GM23338 (cell line): ENCODE data around the gene GTSE1. TPM values are rescaled to one million over a fixed set of nuclear protein-coding genes. Genes with fewer than 3 reads are reported as not detected.

Experiments
- ATAC-seq: fragments of 200-7000 bp; cut with Tn5 transposase; 3 replicates; pipeline ENCODE4 v1.9.1; 2020
- DNase-seq: peaks from one replicate; pipeline ENCODE4 v3.0.0-alpha.2; 2015; ENCODE audit warnings: low spot score
- H2AFZ ChIP-seq: fragments of 200-600 bp; sonication (generic); 2 replicates; pipeline ENCODE4 v1.8.0; 2016; ENCODE audit warnings: antibody characterized with exemption, mild to moderate bottlenecking, moderate library complexity
- H3F3A ChIP-seq: fragments of 200-600 bp; sonication (generic); replicated peaks from 2 replicates; pipeline ENCODE4 v1.8.0; 2017; ENCODE audit warnings: antibody characterized with exemption, mixed run types, low read depth
- H3K27ac ChIP-seq: fragments of 200-600 bp; sonication (generic); 2 replicates; pipeline ENCODE4 v1.6.1; 2016; ENCODE audit warnings: low read depth
- H3K27me3 ChIP-seq: fragments of 200-600 bp; sonication (generic); 2 replicates; pipeline ENCODE4 v1.8.0; 2016; ENCODE audit warnings: mild to moderate bottlenecking, mixed run types, moderate library complexity; ENCODE audit not compliant: insufficient read depth
- H3K36me3 ChIP-seq: fragments of 200-600 bp; sonication (generic); 2 replicates; pipeline ENCODE4 v1.8.0; 2016; ENCODE audit warnings: mild to moderate bottlenecking; ENCODE audit not compliant: insufficient read depth
- H3K4me1 ChIP-seq: fragments of 200-600 bp; sonication (generic); 2 replicates; pipeline ENCODE4 v1.8.0; 2016; ENCODE audit warnings: mild to moderate bottlenecking, moderate library complexity; ENCODE audit not compliant: insufficient read depth
- H3K4me2 ChIP-seq: fragments of 200-600 bp; sonication (generic); 2 replicates; pipeline ENCODE4 v1.7.1; 2017; ENCODE audit warnings: mixed run types
- H3K4me3 ChIP-seq: fragments of 200-600 bp; sonication (generic); 2 replicates; pipeline ENCODE4 v1.6.1; 2016; ENCODE audit warnings: mixed run types
- H3K79me2 ChIP-seq: fragments of 200-600 bp; sonication (generic); replicated peaks from 2 replicates; pipeline ENCODE4 v1.8.0; 2017; ENCODE audit warnings: mild to moderate bottlenecking; ENCODE audit not compliant: insufficient read depth
- H3K9me2 ChIP-seq: fragments of 200-600 bp; sonication (generic); 2 replicates; pipeline ENCODE4 v1.8.0; 2017; ENCODE audit not compliant: insufficient read depth
- H4K20me1 ChIP-seq: fragments of 200-600 bp; sonication (generic); replicated peaks from 2 replicates; pipeline ENCODE4 v1.8.0; 2017; ENCODE audit warnings: mild to moderate bottlenecking; ENCODE audit not compliant: insufficient read depth
- H3K27ac Mint-ChIP-seq: 2 replicates; pipeline ENCODE4 v1.8.0; 2020; ENCODE audit warnings: inconsistent platforms, mild to moderate bottlenecking, moderate library complexity, mixed read lengths
- H3K27me3 Mint-ChIP-seq: 3 replicates; pipeline ENCODE4 v1.8.0; 2022; ENCODE audit warnings: low read depth, mild to moderate bottlenecking, moderate library complexity, mixed read lengths, inconsistent platforms; ENCODE audit not compliant: insufficient read depth, poor library complexity
- H3K36me3 Mint-ChIP-seq: 3 replicates; pipeline ENCODE4 v1.8.0; 2021; ENCODE audit warnings: low read depth, mild to moderate bottlenecking, inconsistent platforms, moderate library complexity, mixed read lengths
- H3K4me1 Mint-ChIP-seq: 3 replicates; pipeline ENCODE4 v1.8.0; 2020; ENCODE audit warnings: mild to moderate bottlenecking, inconsistent platforms, mixed read lengths
- H3K4me3 Mint-ChIP-seq: 3 replicates; pipeline ENCODE4 v1.8.0; 2021; ENCODE audit warnings: moderate library complexity, mild to moderate bottlenecking, inconsistent platforms, mixed read lengths
- H3K9me3 Mint-ChIP-seq: 3 replicates; pipeline ENCODE4 v1.8.0; 2020; ENCODE audit warnings: moderate library complexity, mild to moderate bottlenecking, inconsistent platforms, mixed read lengths
- CREB1 ChIP-seq: fragments of 250-450 bp; sonication (Bioruptor Pico); IDR thresholded peaks from 2 replicates; pipeline ENCODE4 v1.5.0; 2020; ENCODE audit warnings: low read depth, mild to moderate bottlenecking, moderate library complexity
- CTCF ChIP-seq, 2 experiments: fragments of 200-600 bp in 1 of 2; sonication (generic) in 1 of 2; conservative IDR thresholded peaks; 2 replicates each; pipeline versions ENCODE4 v1.5.1 to v1.6.1; 2016 to 2017; ENCODE audit warnings: antibody characterized with exemption in 2 of 2, low read depth in 2 of 2, mild to moderate bottlenecking in 2 of 2, moderate library complexity in 1 of 2
- EZH2 ChIP-seq: fragments of 200-600 bp; sonication (generic); IDR thresholded peaks from one replicate; pipeline ENCODE4 v1.8.0; 2017; ENCODE audit warnings: antibody characterized with exemption, mild to moderate bottlenecking, low read depth; ENCODE audit not compliant: unreplicated experiment
- JUNB ChIP-seq: IDR thresholded peaks from one replicate; pipeline ENCODE4 v1.6.1; 2016; ENCODE audit warnings: antibody characterized with exemption; ENCODE audit not compliant: unreplicated experiment
- POLR2AphosphoS5 ChIP-seq: IDR thresholded peaks from 2 replicates; pipeline ENCODE4 v1.6.1; 2016; ENCODE audit warnings: antibody characterized with exemption, low read depth
- ZNF114 ChIP-seq: fragments of 250-450 bp; sonication (Bioruptor Pico); IDR thresholded peaks from 2 replicates; pipeline ENCODE4 v1.5.0; 2020; ENCODE audit warnings: mild to moderate bottlenecking, moderate library complexity
- polyA plus RNA-seq: library from polyadenylated mRNA; unstranded; fragments of >200 nt; fragmentation: Nextera tagmentation; extraction: Ambion mirVana; gene quantifications from 2 replicates; pipeline ENCODE4 v1.2.1, GENCODE V29; 2016
- total RNA-seq: library from RNA; depleted of rRNA; stranded (reverse); fragments of >200 nt; shearing (Covaris generic); gene quantifications from 2 replicates; pipeline ENCODE4 v1.2.3, GENCODE V29; 2014

Gene GTSE1
- total and polyA plus RNA-seq, 2 experiments from 2014 or later, result 26.3 to 28.6 TPM

DNA sequence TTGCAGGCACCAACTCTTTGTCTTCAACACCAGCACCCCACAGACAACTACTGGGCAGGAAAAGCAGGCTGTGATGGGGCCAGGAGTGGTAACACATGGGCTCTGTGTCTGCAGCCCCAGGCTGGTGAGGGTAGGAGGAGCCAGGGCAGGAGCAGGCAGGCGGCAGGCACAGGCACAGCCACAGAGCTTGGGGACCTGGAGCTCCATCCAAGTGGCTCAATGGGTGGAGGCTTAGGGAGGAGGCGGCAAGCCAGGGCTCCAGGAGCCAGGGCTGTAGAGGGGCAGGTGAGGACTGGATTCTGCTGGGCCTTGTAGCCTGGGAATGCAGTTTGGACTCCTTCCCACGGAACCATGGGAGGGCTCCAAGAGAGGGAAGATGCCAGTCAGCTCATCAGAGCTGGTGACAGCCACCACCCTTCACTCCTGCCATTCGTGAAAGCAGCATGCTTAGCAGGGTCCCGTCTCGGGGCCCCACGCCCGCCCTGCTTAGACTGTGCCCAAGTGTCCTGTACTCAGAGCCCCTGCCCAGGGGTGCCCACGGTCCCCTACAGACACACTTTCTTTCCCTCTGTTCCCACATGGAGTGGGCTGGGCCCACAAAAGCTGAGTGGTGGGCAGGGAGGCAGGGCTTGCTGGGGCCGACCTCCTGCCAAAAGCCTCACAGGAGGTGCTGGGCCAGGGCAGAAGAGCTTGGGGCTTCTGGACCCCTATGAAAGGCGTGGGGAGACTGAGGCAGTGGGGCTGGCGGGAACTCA is 16.4 kb upstream of the GTSE1 start:
- Histone ChIP-seq H3K9me2 (no peaks in the 10 kb centered on the region), H3K27me3 (no peaks in the 10 kb centered on the region), H3K4me2 (no peak overlapping the region), H3K36me3 (peaks cover 16% of the 10 kb centered on the region; the same call in 1 of the 2 replicates), H3F3A (no peaks in the 10 kb centered on the region), H3K4me3 (no peak overlapping the region), H2AFZ (no peak overlapping the region), H3K79me2 (no peaks in the 10 kb centered on the region), H3K27ac (no peak overlapping the region), H3K4me1 (no peaks in the 10 kb centered on the region), H4K20me1 (no peaks in the 10 kb centered on the region)
- ATAC-seq (no peak), DNase-seq (no peak)
- no peaks in the 10 kb centered on the region for H3K9me3 Mint-ChIP-seq
- peaks cover 46% of the 10 kb centered on the region for H3K36me3 Mint-ChIP-seq
- no peak overlapping the region for H3K27ac Mint-ChIP-seq
- TF ChIP-seq JUNB, result no peak
- TF ChIP-seq ZNF114, result no peak
- TF ChIP-seq POLR2AphosphoS5, result no peak
- TF ChIP-seq CTCF (conservative IDR thresholded peaks at IDR 0.05; ENCODE audit: low read depth in 2 of 2), result no peak
- H3K4me3 Mint-ChIP-seq, result no peak overlapping the region
- no peaks in the 10 kb centered on the region for H3K4me1 Mint-ChIP-seq
- peaks cover 11% of the 10 kb centered on the region for H3K27me3 Mint-ChIP-seq

GRCh38 chr22:46280999-46281623 is 15.6 kb upstream of the GTSE1 start:
- DNase-seq, result peak; percentile 15
- Histone ChIP-seq H2AFZ (no peak overlapping the region), H3K4me2 (no peak overlapping the region), H3F3A (no peaks in the 10 kb centered on the region), H3K79me2 (no peaks in the 10 kb centered on the region), H3K4me1 (no peaks in the 10 kb centered on the region), H3K27ac (no peak overlapping the region), H3K4me3 (no peak overlapping the region), H3K9me2 (no peaks in the 10 kb centered on the region), H4K20me1 (no peaks in the 10 kb centered on the region), H3K27me3 (no peaks in the 10 kb centered on the region), H3K36me3 (peaks cover 8% of the 10 kb centered on the region; the same call in 1 of the 2 replicates)
- Mint-ChIP-seq H3K9me3 (no peaks in the 10 kb centered on the region), H3K27me3 (peaks cover 11% of the 10 kb centered on the region), H3K27ac (no peak overlapping the region), H3K4me3 (no peak overlapping the region), H3K36me3 (peaks cover 44% of the 10 kb centered on the region), H3K4me1 (no peaks in the 10 kb centered on the region)
- no peak for TF ChIP-seq JUNB
- no peak for TF ChIP-seq EZH2
- no peak for TF ChIP-seq CREB1
- TF ChIP-seq CTCF (conservative IDR thresholded peaks at IDR 0.05; ENCODE audit: low read depth in 2 of 2), result no peak
- ATAC-seq, result no peak
